Right renal pelvis (tissue), 4 donors: ENCODE data around the gene CNPY3. TPM values are rescaled to one million over a fixed set of nuclear protein-coding genes. Genes with fewer than 3 reads are reported as not detected.

Source experiments
- DNase-seq, 4 donors: peaks; one replicate each; pipeline ENCODE4 v3.0.0-alpha.2; 2013; ENCODE audit warnings: low read depth in 4 of 4, low spot score in 3 of 4, missing footprints in 1 of 4
- polyA plus RNA-seq, 4 donors: library from polyadenylated mRNA; unstranded; fragments of 120-200 nt; gene quantifications; one replicate each; pipeline ENCODE4 v1.2.1, GENCODE V29; 2013; ENCODE audit not compliant: insufficient read length in 4 of 4

CNPY3 gene
- polyA plus RNA-seq, 4 donors, result 54.2 to 65.9 (median 61.5) TPM

DNA sequence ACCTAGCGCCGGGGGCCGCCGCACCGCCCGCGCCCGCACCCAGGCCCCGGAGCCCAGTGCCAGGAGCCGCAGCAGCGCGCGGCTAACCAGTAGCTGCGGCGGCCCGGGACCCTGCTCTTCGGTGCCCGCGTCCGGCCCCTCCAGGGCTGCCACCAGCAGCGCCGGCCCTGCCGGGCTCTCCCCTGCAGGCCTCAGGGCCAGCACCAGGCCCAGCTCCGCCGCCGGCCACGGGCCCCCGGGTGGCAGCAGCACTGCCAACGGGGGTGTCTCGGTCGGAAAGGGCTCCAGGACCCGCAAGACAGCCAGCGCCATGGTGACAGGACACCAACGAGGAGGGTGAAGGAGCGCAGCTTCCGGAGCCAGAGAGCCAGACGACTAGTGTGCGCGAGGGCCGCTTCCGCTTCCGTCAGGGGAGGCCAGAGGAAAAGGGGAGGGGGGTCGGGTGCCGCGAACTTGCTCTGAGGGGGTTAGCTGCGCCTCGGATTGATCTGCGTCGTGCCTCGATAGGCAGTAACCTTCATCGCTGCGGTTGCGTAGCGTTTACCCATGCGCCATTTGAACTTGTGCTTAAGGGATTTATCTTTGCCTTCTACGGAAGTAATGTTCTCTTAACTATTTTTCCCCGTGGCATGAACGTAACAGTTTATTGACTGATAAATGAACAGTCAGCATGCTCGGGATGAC is 49.7 kb downstream of the CNPY3 start, which contains the start of gene PEX6:
Gene PEX6, minus strand, starts transcription at position 343 of the 684 bp plus-strand sequence. Its CDS starts 31 bp downstream, at position 312.
- peak; percentile 63 to 74 (median 68) for DNase-seq

DNA sequence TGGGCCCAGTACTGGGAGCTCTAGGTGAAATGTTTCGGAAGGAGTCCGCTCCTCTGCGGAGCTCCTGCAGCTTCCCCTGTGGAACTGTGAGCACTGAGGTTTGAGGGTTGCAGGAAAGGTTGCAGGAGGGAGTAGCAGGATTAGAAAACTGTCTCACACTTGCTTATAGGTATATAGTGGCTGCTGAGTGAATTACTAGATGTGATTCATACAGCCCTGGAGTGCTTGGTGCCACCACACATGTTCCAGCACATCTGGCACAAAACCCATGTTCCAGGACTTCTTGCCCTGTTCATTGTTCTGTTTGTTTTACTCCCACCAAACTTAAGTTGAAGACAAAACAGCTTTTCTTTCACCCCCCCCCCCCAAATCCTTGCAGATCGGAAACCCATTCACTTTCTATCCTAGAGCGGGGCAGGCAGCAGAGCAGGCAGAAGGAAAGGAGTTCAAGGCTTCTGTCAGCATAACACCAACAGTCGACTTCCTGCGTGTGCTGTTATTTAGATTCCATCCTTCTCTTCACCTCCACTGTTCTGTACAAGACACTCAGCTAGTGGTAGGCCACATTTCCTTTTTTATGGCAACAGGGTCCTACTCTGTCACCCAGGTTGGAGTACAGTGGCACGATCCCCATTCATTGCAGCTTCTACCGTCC is 50.4 kb downstream of the CNPY3 start:
- no peak for DNase-seq

DNA sequence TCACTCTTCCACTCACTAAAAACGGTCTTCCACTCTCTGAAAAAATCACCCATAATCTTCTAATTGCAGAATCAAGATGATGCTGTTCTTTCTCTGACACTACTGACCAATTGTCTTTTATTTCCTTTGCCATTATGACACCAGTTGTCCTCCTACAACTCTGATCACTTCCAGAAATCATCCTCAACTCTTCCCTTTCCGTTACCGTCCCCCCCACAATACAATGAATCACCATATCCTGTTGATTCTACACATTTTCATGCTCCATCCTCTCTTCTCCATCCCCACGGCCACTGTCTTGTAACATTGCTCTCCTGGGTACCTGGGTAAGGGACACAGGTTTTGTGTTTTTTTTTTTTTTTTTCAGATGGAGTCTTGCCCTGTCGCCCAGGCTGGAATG is 52.6 kb downstream of the CNPY3 start:
- DNase-seq, result no peak

DNA sequence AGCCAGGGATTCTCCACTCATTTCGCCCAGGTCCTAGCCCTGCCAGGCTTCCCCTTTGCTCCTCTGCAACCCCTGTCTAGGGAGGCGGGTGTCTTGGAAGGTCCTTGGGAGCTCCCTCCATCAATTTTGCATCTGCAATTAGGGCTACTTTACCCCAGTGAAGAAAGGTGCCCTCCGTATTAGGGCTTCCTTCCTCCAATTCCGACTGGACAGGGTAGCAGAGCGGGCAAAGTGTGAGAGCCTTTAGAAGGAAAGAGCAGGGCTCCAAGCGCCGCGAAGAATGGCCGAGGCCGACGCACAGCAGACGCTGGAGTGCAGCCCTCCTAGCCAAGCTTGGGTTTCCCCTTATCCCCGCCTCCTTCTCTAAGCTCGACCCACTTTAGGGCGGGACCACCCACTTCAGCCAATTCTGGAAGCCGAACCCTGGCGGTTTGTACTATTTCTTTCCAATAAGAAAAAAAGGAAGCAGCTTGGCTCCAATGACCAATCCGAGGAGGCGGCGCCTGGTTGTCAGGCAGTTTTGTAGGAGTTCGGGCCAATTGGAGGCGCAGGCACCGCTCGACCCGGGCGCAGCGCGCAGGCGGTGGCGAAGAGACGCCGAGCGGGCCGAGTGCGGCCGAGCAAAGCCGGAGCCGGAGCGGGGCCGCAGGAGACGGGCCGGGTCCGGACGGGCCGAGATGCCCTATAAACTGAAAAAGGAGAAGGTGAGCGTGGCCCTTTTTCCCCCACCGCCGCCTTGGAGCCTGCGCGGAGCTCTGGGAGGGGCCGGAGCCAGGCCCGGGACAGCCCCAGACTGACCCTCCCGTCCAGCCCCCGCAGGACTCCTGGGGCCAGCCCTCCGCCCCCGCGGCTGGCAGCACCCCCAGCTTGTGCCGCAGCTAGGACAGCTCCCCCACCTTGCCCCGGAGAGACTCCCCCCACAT is 55.0 kb downstream of the CNPY3 start, which contains the start of gene PPP2R5D:
Gene PPP2R5D, plus strand, starts transcription at position 570 of the 923 bp plus-strand sequence. Its CDS starts 108 bp downstream, at position 678.
- peak; percentile 89 to 99 (median 98) for DNase-seq

DNA sequence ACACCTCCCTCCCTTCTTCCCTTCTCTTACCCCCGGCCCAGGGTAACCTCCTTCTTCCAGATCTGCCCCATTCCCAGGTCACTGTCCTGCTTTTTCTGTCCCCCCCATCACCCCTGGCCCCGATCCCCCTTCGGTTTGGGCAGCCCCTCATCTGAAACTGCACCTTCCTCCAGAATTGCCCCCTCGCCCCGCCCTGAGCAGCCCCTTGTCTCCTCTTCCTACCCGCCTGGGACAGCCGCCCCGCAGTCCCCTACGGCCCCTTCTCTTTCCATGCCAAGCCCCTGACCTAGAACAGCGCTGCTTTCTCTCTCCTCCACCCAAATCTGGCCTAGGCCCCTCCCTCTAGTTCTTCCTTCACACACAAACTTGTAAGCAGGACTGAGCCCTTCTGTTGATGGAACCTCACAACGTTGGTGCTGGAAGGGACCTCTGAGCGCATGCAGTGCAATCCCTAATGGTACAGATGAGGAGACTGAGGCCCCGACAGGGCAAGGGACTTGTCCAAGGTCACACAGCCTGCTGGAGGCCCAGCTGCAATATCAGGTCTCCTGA is 55.7 kb downstream of the CNPY3 start:
- no peak for DNase-seq

DNA sequence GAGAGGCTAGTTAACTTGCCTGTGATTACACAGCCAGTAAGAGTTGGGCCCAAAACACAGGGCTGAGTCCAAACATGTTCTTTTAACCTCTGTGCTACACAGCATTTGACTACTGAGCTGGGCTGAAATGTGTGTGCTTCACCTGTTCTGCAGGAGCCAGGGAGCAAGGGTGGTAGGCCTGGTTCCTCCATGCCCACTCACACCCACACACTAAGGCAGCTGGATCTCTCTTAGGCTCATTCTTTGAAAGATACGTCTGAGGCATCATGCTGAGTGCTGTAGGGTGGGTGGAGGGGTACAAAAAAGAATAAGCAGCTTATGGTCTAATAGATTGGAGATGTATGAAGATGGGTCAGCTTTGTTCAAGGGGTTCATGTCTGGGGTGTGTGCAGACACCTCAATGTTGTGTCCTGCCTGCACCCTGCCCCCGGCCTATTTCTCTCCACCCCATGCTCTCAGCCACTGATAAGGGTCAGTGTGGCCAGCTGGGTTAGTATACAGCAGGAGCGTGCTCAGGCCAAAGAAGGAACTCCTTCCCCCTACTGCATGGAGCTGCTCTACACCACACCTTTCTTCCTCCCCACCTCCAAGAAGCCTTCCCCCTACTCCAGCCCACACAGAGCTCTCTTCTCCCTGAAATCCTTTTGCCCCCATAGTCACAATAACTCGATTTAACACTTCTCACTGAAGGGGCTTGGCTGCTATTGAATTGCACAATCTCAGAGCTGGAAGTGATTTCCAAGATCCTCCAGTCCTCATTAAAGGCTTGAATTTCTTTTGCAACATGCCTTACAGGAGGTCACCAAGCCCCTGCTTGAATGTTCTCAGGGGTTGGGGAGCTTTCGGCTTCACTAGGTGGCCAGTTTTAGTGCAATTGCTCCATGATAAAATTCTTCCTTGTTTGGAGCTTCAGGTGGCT is 58.5 kb downstream of the CNPY3 start:
- DNase-seq, result no peak

DNA sequence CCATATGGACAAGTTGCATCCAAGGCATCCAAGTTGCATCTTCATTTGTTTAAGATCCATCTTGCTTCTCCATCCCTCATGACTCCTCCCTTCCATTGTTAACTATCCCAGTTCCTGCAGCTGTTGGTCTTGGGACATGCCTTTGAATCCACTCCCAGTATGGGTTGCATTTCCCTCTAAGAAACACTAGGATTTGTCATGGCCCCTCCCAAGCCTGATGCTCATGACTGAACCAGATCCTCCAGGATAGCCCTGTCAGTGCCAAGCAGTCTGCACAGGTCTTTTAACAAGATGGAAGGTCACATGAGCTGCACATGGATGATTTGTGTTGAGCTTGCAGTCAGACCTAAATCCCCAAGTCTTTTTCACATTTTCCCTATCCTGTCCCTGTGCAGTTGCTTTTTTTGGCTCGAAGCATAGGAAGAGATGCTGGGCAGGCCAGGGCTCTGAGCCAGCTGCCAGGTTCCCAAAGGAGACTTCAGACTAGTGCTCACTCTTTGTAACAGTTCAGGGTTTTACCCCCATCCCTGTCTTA is 59.3 kb downstream of the CNPY3 start:
- DNase-seq, result no peak

Other genes starting within 250 kb of the CNPY3 start
- gene PRPH2, start 206.9 kb upstream of the CNPY3 start, polyA plus RNA-seq, result 1 to 10 TPM; 1.8 to 4.3 (median 2.9) TPM
- 10 to 100 TPM; 23.2 to 25.3 (median 23.6) TPM for gene TBCC, start 183.4 kb upstream of the CNPY3 start, polyA plus RNA-seq
- gene BICRAL, start 147.4 kb upstream of the CNPY3 start, polyA plus RNA-seq, result 10 to 100 TPM; 14.7 to 18.1 (median 16.1) TPM
- gene RPL7L1, start 49.9 kb upstream of the CNPY3 start, polyA plus RNA-seq, result 100 to 1,000 TPM; 104 to 119 (median 111) TPM
- gene PTCRA, start 13.4 kb upstream of the CNPY3 start, polyA plus RNA-seq, result under 1 TPM in 3 of 4 donors, not detected in 1; 0.15 to 0.36 (median 0.30) TPM
- 1 to 10 TPM in 2 of 4 donors, under 1 TPM in 2; 0.72 to 1.1 (median 0.95) TPM for gene GNMT, start 31.3 kb downstream of the CNPY3 start, polyA plus RNA-seq
- 10 to 100 TPM; 20.5 to 24.5 (median 22.4) TPM for gene PEX6, start 49.7 kb downstream of the CNPY3 start, polyA plus RNA-seq
- gene PPP2R5D, start 55.1 kb downstream of the CNPY3 start, polyA plus RNA-seq, result 10 to 100 TPM; 63.3 to 70.8 (median 66.6) TPM
- 10 to 100 TPM; 86.6 to 99.6 (median 89.4) TPM for gene MEA1, start 84.5 kb downstream of the CNPY3 start, polyA plus RNA-seq
- 100 to 1,000 TPM in 2 of 4 donors, 10 to 100 TPM in 2; 98.2 to 109 (median 99.7) TPM for gene KLHDC3, start 84.8 kb downstream of the CNPY3 start, polyA plus RNA-seq
- 10 to 100 TPM; 56.2 to 59.8 (median 59.4) TPM for gene RRP36, start 92.1 kb downstream of the CNPY3 start, polyA plus RNA-seq
- 10 to 100 TPM; 49.4 to 56.9 (median 50.7) TPM for gene CUL7, start 124.4 kb downstream of the CNPY3 start, polyA plus RNA-seq
- 10 to 100 TPM; 60.4 to 71.6 (median 62.7) TPM for gene MRPL2, start 130.0 kb downstream of the CNPY3 start, polyA plus RNA-seq
- gene KLC4, start 130.2 kb downstream of the CNPY3 start, polyA plus RNA-seq, result 10 to 100 TPM; 46.2 to 60.0 (median 53.8) TPM
- 100 to 1,000 TPM; 234 to 249 (median 244) TPM for gene PTK7, start 146.8 kb downstream of the CNPY3 start, polyA plus RNA-seq
- 10 to 100 TPM; 31.3 to 33.1 (median 31.5) TPM for gene SRF, start 241.8 kb downstream of the CNPY3 start, polyA plus RNA-seq